Smooth muscle cell (in vitro differentiated cells): Measurements from ENCODE around the gene DNAAF5. TPM values are rescaled to one million over a fixed set of nuclear protein-coding genes. Genes with fewer than 3 reads are reported as not detected.

Experiments used
- DNase-seq: peaks from one replicate; lab custom pipeline; 2025; ENCODE audit not compliant: unreplicated experiment; lab: John Stamatoyannopoulos, UW
- H2AFZ ChIP-seq: fragments of 200-600 bp; sonication (generic); 2 replicates; pipeline ENCODE4 v1.6.0; 2016; ENCODE audit warnings: antibody characterized with exemption, low read depth, mild to moderate bottlenecking
- H3F3A ChIP-seq: fragments of 200-600 bp; sonication (generic); 2 replicates; pipeline ENCODE4 v1.6.0; 2017; ENCODE audit warnings: antibody characterized with exemption, low read depth
- H3K27ac ChIP-seq: fragments of 200-600 bp; sonication (generic); 2 replicates; pipeline ENCODE4 v1.5.1; 2016; ENCODE audit warnings: low read depth, mild to moderate bottlenecking
- H3K27me3 ChIP-seq: fragments of 200-600 bp; sonication (generic); 2 replicates; pipeline ENCODE4 v1.6.1; 2016; ENCODE audit warnings: low read depth, mild to moderate bottlenecking
- H3K36me3 ChIP-seq: fragments of 200-600 bp; sonication (generic); 2 replicates; pipeline ENCODE4 v1.5.1; 2016; ENCODE audit warnings: low read depth
- H3K4me1 ChIP-seq: fragments of 200-600 bp; sonication (generic); 2 replicates; pipeline ENCODE4 v1.5.1; 2016; ENCODE audit warnings: low read depth
- H3K4me2 ChIP-seq: fragments of 200-600 bp; sonication (generic); 2 replicates; pipeline ENCODE4 v1.6.0; 2016; ENCODE audit warnings: mild to moderate bottlenecking
- H3K4me3 ChIP-seq: fragments of 200-600 bp; sonication (generic); 2 replicates; pipeline ENCODE4 v1.5.1; 2016; ENCODE audit warnings: mild to moderate bottlenecking
- H3K79me2 ChIP-seq: fragments of 200-600 bp; sonication (generic); 2 replicates; pipeline ENCODE4 v1.6.0; 2016; ENCODE audit warnings: low read depth, mild to moderate bottlenecking
- H3K9ac ChIP-seq: fragments of 200-600 bp; sonication (generic); 2 replicates; pipeline ENCODE4 v1.6.0; 2016; ENCODE audit warnings: low read depth
- H3K9me3 ChIP-seq: fragments of 200-600 bp; sonication (generic); replicated peaks from 2 replicates; pipeline ENCODE4 v1.5.1; 2016; ENCODE audit warnings: low read depth
- H4K20me1 ChIP-seq: fragments of 200-600 bp; sonication (generic); 2 replicates; pipeline ENCODE4 v1.6.0; 2016; ENCODE audit warnings: low read depth
- CTCF ChIP-seq: fragments of 200-600 bp; sonication (generic); IDR thresholded peaks from 2 replicates; pipeline ENCODE4 v1.5.1; 2017; ENCODE audit warnings: borderline replicate concordance, mild to moderate bottlenecking, antibody characterized with exemption; ENCODE audit not compliant: insufficient read depth, poor library complexity, severe bottlenecking
- WGBS: methylation state at CpG from one replicate; pipeline ENCODE4 v1.1.7; 2016; ENCODE audit warnings: low lambda C conversion rate; 5-methylcytosine and 5-hydroxymethylcytosine counted together
- polyA plus RNA-seq: library from polyadenylated mRNA; unstranded; fragments of >200 nt; fragmentation: Nextera tagmentation; extraction: Ambion mirVana; gene quantifications from 2 replicates; pipeline ENCODE4 v1.2.1, GENCODE V29; 2016
- total RNA-seq: library from RNA; depleted of rRNA; stranded (reverse); fragments of >200 nt; gene quantifications from 2 replicates; pipeline ENCODE4 v1.2.3, GENCODE V29; 2014

The DNAAF5 gene
- total and polyA plus RNA-seq, 2 experiments from 2014 or later: 13.9 to 17.0 TPM

- Histone ChIP-seq H4K20me1 (peaks cover 99% of the 10 kb centered on the region), H3K36me3 (no peaks in the 10 kb centered on the region), H3K27me3 (no peaks in the 10 kb centered on the region), H3K9me3 (no peaks in the 10 kb centered on the region), H3K4me1 (peaks cover 4% of the 10 kb centered on the region), H3F3A (peaks cover 5% of the 10 kb centered on the region), H3K9ac (no peak overlapping the region), H3K79me2 (peaks cover 80% of the 10 kb centered on the region), H3K4me3 (no peak overlapping the region), H3K27ac (no peak overlapping the region), H2AFZ (no peak overlapping the region), H3K4me2 (no peak overlapping the region)
- WGBS: 87% methylated on average over 12 of the region's 12 CpGs
- no peak for DNase-seq
- TF ChIP-seq CTCF: no peak
These were observed 103.6 kb downstream of the DNAAF5 start for GRCh38 chr7:830069-830468.

GRCh38 chr7:831596-832166 lies 105.2 kb downstream of the DNAAF5 start:
- H3K9ac ChIP-seq: peak overlapping the region; percentile 91
- peak overlapping the region; percentile 97 for H3K27ac ChIP-seq
- H3K36me3 ChIP-seq: no peaks in the 10 kb centered on the region
- H3F3A ChIP-seq: peaks cover 5% of the 10 kb centered on the region
- H3K9me3 ChIP-seq: no peaks in the 10 kb centered on the region
- H3K4me3 ChIP-seq: peak overlapping the region; percentile 21
- peaks cover 73% of the 10 kb centered on the region for H3K79me2 ChIP-seq
- no peak for DNase-seq
- peak overlapping the region; percentile 65 for H3K4me2 ChIP-seq
- WGBS: 47% methylated on average over 7 of the region's 7 CpGs
- no peak overlapping the region for H2AFZ ChIP-seq
- TF ChIP-seq CTCF: no peak
- H3K4me1 ChIP-seq: peaks cover 4% of the 10 kb centered on the region
- H3K27me3 ChIP-seq: no peaks in the 10 kb centered on the region
- peaks cover 98% of the 10 kb centered on the region for H4K20me1 ChIP-seq

GRCh38 chr7:832167-832967 lies 105.9 kb downstream of the DNAAF5 start, which contains the start of gene SUN1:
TSS of gene SUN1 (plus strand) at chr7:832476. CDS start at chr7:832525, 49 bp downstream.
- Histone ChIP-seq H3K9me3 (no peaks in the 10 kb centered on the region), H3K4me3 (peak within 1 kb of the TSS; percentile 21), H3K9ac (peak within 1 kb of the TSS; percentile 91), H2AFZ (no peak within 1 kb of the TSS), H3K27ac (peak within 1 kb of the TSS; percentile 97), H3K4me1 (peaks cover 4% of the 10 kb centered on the region), H3K4me2 (peak within 1 kb of the TSS; percentile 65), H3F3A (peaks cover 5% of the 10 kb centered on the region), H3K79me2 (peaks cover 66% of the 10 kb centered on the region), H3K36me3 (no peaks in the 10 kb centered on the region), H4K20me1 (peaks cover 98% of the 10 kb centered on the region), H3K27me3 (no peaks in the 10 kb centered on the region)
- WGBS: 72% methylated on average over 24 of the region's 24 CpGs
- TF ChIP-seq CTCF: no peak
- no peak for DNase-seq
